GM21423 (cell line): ENCODE measurements around the gene GALR1.
"Not testable (repeated sequence)": the region's sequence is repeated elsewhere in the genome, so short reads cannot be mapped to it uniquely, and the experiment has no call there.

Experiments
- ATAC-seq: cut with Tn5 transposase; IDR thresholded peaks from one replicate; pipeline ENCODE4 v1.9.1; 2021; ENCODE audit warnings: mild to moderate bottlenecking, moderate library complexity; ENCODE audit not compliant: unreplicated experiment

The GALR1 gene

DNA sequence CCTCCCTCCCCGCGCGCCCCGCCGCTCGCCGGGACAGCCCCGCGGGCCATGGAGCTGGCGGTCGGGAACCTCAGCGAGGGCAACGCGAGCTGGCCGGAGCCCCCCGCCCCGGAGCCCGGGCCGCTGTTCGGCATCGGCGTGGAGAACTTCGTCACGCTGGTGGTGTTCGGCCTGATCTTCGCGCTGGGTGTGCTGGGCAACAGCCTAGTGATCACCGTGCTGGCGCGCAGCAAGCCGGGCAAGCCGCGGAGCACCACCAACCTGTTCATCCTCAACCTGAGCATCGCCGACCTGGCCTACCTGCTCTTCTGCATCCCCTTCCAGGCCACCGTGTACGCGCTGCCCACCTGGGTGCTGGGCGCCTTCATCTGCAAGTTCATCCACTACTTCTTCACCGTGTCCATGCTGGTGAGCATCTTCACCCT is 865 bp downstream of the GALR1 start:
- no peak for ATAC-seq

- ATAC-seq, result no peak
Measured at GRCh38 chr18:77250926-77251729, 1.5 kb downstream of the GALR1 start.

DNA sequence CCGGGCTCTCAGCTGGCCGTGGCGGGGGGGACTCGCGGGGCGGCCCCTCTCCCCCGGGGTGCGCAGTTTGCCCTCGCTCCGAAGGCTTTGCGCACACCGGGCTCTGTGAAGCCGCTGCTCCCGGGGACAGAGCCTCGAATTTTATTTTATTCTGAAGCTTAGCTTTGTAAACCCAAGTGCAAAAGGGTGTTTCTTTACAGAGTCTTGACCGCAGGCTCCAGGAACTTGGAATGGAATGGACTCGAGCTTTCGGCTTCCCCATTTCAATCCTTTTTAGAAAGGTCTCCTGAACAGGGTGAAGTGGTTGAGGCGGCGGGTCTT is 2.0 kb downstream of the GALR1 start:
- no peak for ATAC-seq

GRCh38 chr18:77254711-77255405 is 5.2 kb downstream of the GALR1 start:
- no peak for ATAC-seq

- ATAC-seq, result no peak
Measured at GRCh38 chr18:77255426-77256105, 5.9 kb downstream of the GALR1 start.

- no peak for ATAC-seq
Measured at GRCh38 chr18:77262643-77263465, 13.2 kb downstream of the GALR1 start.

GRCh38 chr18:77263466-77263763 is 13.8 kb downstream of the GALR1 start:
- no peak for ATAC-seq

DNA sequence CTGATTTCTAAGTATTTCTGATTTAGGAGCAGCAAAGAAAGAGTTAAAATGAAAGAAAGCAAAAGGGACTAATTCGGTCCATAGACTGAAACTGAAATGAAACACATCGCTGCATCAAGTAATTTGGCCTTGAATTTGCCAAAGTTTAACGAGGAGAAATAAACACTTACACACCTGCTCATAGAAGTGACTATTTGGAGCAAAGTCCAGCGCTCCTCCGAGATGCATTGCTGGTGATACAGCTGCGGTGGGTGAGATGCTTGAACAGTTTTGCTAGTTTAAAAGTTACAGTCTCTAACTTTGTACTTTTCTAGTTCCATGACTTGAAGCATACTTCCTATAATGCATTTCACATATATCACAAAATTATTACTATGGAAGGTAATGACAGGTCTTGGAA is 18.3 kb downstream of the GALR1 start:
- ATAC-seq, result no peak

DNA sequence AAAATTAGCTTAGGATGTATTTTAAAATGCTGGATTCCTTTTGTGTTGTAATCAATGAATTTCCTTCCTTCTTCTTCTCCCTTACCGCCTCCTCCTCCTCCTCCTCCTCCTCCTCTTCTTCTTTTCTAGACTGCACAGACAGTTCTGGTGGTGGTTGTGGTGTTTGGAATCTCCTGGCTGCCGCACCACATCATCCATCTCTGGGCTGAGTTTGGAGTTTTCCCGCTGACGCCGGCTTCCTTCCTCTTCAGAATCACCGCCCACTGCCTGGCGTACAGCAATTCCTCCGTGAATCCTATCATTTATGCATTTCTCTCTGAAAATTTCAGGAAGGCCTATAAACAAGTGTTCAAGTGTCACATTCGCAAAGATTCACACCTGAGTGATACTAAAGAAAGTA is 18.8 kb downstream of the GALR1 start:
- ATAC-seq, result no peak

DNA sequence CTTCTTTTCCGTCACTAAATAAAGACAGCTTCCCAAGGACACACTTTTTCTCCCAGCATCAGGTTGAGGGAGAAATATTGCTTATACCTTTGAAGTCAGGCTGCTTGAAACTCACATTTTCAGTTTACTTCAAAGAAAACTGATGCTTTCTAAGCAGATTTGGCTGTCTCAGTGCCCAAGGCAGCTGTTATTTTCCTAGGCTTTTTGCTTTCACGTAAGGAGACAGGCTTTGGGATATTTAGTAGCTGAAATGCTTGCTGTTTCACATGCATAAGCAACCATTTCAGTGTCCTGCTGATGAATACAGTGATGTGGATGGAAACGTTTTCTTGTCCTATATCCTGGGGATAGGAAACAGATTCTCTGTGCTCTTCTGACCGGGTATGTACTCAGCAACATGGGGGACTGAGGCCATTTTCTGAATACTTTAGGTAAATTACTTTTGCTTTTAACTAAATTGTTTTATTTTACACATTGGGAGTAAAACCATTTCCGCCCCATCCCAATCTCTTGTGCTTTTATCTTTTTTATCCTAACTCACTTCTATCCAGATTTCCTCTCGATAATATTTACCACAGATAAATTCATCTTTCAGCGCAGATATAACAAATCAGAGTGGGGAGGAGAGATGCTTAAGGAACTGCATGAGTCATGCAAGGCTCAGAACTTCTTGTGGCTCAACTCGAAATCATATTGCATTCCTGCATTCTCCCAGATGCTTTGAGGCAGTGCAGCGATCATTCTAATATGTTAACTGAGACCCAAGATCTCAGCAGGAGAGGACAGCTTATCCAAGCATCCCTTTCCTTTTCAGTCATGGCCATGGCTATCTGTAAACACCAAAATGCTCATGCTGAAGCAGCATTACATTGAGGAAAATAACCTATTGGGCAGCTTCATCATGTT is 22.2 kb downstream of the GALR1 start:
- no peak for ATAC-seq

GRCh38 chr18:77290841-77291240 is 41.2 kb downstream of the GALR1 start:
- ATAC-seq, result not testable (repeated sequence)

- ATAC-seq, result no peak
Measured at GRCh38 chr18:77298172-77298571, 48.5 kb downstream of the GALR1 start.

DNA sequence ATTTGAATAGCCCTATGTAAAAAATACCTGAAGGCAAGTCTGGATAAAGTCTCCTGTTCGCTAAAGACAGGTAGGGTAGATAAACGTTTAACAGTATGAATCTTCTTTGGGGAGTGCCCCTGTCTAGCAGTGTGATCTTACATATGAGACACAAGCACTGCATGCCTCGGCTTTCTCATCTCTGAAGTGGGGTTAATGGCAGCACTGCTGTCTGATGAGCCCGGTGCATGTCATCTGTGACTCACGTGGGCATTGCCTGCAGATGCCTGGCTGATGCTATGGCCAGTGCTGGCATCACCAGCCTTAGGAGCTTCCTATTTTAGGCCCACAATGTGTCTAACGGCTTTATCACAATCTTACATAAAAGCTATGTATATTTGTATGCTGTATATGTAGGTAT is 50.1 kb downstream of the GALR1 start:
- ATAC-seq, result no peak

- no peak for ATAC-seq
Measured at GRCh38 chr18:77300579-77300978, 50.9 kb downstream of the GALR1 start.

DNA sequence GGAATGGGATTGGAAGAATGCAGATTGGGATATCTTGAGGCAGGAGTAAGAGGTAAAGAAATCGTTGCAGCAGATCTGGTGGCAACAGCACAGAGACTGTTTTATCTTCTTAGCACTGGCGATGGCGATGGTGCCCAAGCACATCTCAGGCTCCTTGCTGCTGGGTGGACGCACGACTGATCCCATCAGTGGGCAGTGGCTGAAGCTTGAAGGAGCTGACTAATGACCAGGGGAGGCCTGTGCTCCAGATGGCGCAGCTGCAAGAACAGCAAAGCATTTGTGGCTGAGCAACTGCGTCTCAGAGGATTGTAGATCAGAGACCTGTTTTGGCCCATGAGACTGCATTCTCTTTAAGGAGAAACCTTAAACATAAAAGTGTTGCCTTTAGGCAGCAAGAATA is 54.6 kb downstream of the GALR1 start:
- ATAC-seq, result no peak

DNA sequence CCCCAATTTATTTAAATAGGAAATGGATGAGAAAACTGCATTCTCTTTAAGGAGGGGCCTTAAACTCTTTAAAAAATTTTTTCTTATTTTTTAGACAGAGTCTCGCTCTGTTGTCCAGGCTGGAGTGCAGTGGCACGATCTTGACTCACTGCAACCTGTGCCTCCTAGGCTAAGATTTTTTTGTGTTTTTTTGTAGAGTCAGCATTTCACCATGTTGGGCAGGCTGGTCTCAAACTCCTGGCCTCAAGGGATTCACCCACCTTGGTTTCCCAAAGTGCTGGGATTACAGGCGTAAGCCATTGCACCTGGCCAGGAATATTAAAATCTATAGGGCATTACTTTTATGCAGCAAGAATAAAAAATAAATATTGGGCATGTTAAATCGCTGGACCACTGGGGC is 56.0 kb downstream of the GALR1 start:
- ATAC-seq, result no peak

GRCh38 chr18:77308216-77308615 is 58.6 kb downstream of the GALR1 start:
- no peak for ATAC-seq

DNA sequence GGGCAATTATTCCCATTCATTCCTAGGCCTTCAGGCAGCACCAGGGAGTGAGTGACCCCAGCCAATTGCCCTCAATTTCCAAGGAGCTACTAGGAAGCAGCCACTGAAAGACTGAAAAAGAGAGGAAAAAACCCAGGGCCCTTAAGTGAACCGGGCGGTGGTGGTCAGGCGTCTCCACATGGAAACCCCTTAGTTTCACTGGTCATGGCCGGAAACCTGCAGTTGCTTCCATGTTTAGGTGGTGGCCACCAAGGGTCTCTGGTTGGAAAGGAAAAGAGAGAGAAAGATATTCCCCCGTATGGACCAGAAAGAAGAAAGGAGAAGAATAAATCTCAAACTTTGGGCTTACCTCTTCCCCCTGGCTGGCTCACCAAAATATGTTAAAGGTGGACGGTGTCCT is 64.9 kb downstream of the GALR1 start:
- ATAC-seq, result no peak

DNA sequence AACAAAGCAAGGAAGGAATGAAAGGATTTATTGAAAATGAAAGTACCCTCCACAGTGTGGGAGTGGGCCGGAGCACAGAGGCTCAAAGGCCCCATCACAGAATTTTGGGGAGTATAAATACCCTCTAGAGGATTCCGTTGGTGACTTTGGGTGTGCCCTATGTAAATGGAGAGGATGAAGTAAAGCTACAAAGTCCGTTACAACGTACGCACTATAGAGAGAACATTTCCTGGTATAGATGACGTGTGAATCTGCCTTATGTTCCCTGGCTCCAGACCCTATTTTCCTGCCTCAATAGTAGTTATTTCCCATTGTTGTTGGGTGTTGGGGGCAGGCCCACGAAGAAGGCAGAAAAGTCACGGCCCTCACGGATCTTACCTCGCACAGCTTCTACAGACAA is 65.3 kb downstream of the GALR1 start:
- no peak for ATAC-seq

DNA sequence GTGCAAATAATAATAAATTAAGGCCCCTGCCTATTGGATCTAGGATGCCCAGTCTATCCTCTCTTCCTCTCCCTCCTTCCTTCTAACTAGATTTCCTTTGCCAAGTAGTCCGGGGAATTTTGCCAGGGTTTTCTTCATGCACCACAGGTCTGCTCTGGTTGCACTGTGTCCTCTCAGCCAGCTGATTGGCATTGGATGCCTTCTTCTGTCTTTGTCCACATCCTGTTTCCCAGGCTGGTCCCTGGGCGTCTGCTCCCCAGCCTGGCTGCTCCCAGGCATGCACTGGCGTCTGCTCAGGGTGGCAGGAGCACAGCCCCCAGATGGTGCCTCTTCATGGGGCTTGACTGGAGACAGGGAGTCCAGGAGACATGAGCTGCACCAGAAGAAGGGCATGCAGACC is 66.4 kb downstream of the GALR1 start:
- ATAC-seq, result no peak
